ENCODE results near the gene DNAJA2. TPM values are rescaled to one million over a fixed set of nuclear protein-coding genes. Genes with fewer than 3 reads are reported as not detected.
A peak's percentile ranks its signal among the peaks of the same experiment; 100 is the strongest.

Gene DNAJA2
- total and polyA plus RNA-seq, 2 of the 4 experiments (the other 2 are of a cell fraction), result 18.6 to 53.9 TPM

- DNase-seq, result no peak
- in situ Hi-C loops (cut with MboI; ENCODE audit: low sequenced_read_pairs) (no loop called here), intact Hi-C loops (cut with micrococcal nuclease) (no loop called here), dilution Hi-C loops (cut with HindIII; ENCODE audit: low sequenced_read_pairs, unreplicated experiment) (no loop called here)
- H2AFZ ChIP-seq (replicated peaks; ENCODE audit: low read length, poor library complexity), result no peak overlapping the region
- H3K4me3 ChIP-seq (ENCODE audit: insufficient read depth, low read depth, low read length), result no peak overlapping the region
- H4K8ac ChIP-seq (ENCODE audit: low read depth in 2 of 2, low read length in 2 of 2), result no peak overlapping the region
- TF ChIP-seq ELK1 (IDR thresholded peaks at IDR 0.05; ENCODE audit: borderline replicate concordance, low read depth, low read length) (no peak), RCOR1 (IDR thresholded peaks at IDR 0.05; ENCODE audit: insufficient replicate concordance, low read length) (no peak), MXI1 (IDR thresholded peaks at IDR 0.05; ENCODE audit: borderline replicate concordance, low read depth, low read length) (no peak), CEBPB (IDR thresholded peaks at IDR 0.05; ENCODE audit: low read depth, low read length) (peak; percentile 21; the same call in 1 of the 2 replicates), USF2 (IDR thresholded peaks at IDR 0.05; ENCODE audit: low read depth, low read length) (no peak), NFE2L2 (IDR thresholded peaks at IDR 0.05; ENCODE audit: low read depth, low read length) (no peak)
- no peak overlapping the region for H2BK15ac ChIP-seq (ENCODE audit: low read depth, low read length)
- H3K9ac ChIP-seq (ENCODE audit: low read depth, low read length), result no peak overlapping the region
- no peak for ATAC-seq (ENCODE audit: low read depth)
- H3K9me3 ChIP-seq (ENCODE audit: control insufficient read depth, insufficient read depth, low read length), result no peaks in the 10 kb centered on the region; the same call in 1 of the 2 replicates
- H3K9me1 ChIP-seq (ENCODE audit: insufficient read depth, low read length), result no peaks in the 10 kb centered on the region
- ChIA-PET CTCF (no interaction called here), POLR2A (ENCODE audit: unreplicated experiment) (no interaction called here)
- H3K27me3 ChIP-seq (ENCODE audit: control insufficient read depth, insufficient read depth, low read length), result peaks cover 2% of the 10 kb centered on the region
- H2BK5ac ChIP-seq (ENCODE audit: low read depth, low read length, poor library complexity, severe bottlenecking), result no peak overlapping the region
- H3K4me1 ChIP-seq (ENCODE audit: control insufficient read depth, insufficient read depth, low read length), result no peaks in the 10 kb centered on the region
- no peak overlapping the region for H3K56ac ChIP-seq (ENCODE audit: extremely low read depth, insufficient read depth, low read length)
- WGBS, 2 experiments (ENCODE audit: extremely low coverage in 2 of 2, insufficient read length in 1 of 2), result no CpG with 5 or more reads among the region's 2 CpGs
- H2BK120ac ChIP-seq (ENCODE audit: low read depth, low read length), result no peak overlapping the region
- no peak overlapping the region for H3K14ac ChIP-seq (replicated peaks; ENCODE audit: low read depth, low read length)
- no peak overlapping the region for H4K91ac ChIP-seq (ENCODE audit: insufficient read depth, low read depth, low read length)
- H3K27ac ChIP-seq (ENCODE audit: insufficient read depth, low read length), result no peak overlapping the region
- no peaks in the 10 kb centered on the region for H4K20me1 ChIP-seq (ENCODE audit: insufficient read depth, low read length)
- H2BK20ac ChIP-seq (ENCODE audit: low read depth, low read length), result no peak overlapping the region
- H3K79me1 ChIP-seq (ENCODE audit: low read depth in 1 of 2, low read length in 2 of 2), result no peaks in the 10 kb centered on the region
- no peak overlapping the region for H3K4me2 ChIP-seq (ENCODE audit: low read depth, low read length)
- no peak overlapping the region for H2AK5ac ChIP-seq (ENCODE audit: low read depth, low read length)
- no peak overlapping the region for H3K23ac ChIP-seq (ENCODE audit: low read depth, low read length)
- H4K5ac ChIP-seq (ENCODE audit: low read depth, low read length), result no peak overlapping the region
- H3K4ac ChIP-seq (ENCODE audit: low read depth, low read length), result no peak overlapping the region
- no peaks in the 10 kb centered on the region for H3K36me3 ChIP-seq (ENCODE audit: control insufficient read depth, insufficient read depth, low read length)
- no peak overlapping the region for H2AK9ac ChIP-seq (replicated peaks; ENCODE audit: low read depth, low read length, poor library complexity)
- no peak overlapping the region for H3K18ac ChIP-seq (ENCODE audit: low read depth, low read length)
- BruUV-seq (replicated peaks), result no TSS peak
Observed at GRCh38 chr16:46996952-46997458, 23.5 kb upstream of the DNAJA2 start.
